Activated CD4-positive, alpha-beta T cell treated with anti-CD3 and anti-CD28 coated beads, Interleukin-2, amount 50 U/mL, for 24 hours (primary cell): Measurements from ENCODE around the gene SMAD7.

ENCODE experiments used
- DNase-seq, 2 donors: peaks; one replicate each; pipeline ENCODE4 v3.0.0-alpha.2; 2020; ENCODE audit warnings: low read depth in 1 of 2, low spot score in 1 of 2

SMAD7 gene

GRCh38 chr18:48919547-48919946 is 31.2 kb downstream of the SMAD7 start:
- DNase-seq, result no peak

- no peak for DNase-seq
These were observed 31.9 kb downstream of the SMAD7 start for GRCh38 chr18:48918660-48919456.

GRCh38 chr18:48917579-48918517 is 32.9 kb downstream of the SMAD7 start:
- no peak for DNase-seq

GRCh38 chr18:48915626-48916425 is 34.9 kb downstream of the SMAD7 start:
- DNase-seq, result no peak

- DNase-seq, result no peak
These were observed 36.0 kb downstream of the SMAD7 start for GRCh38 chr18:48914581-48915251.

- no peak for DNase-seq
These were observed 37.0 kb downstream of the SMAD7 start for GRCh38 chr18:48913775-48914174.

GRCh38 chr18:48913201-48913600 is 37.6 kb downstream of the SMAD7 start:
- no peak for DNase-seq

- no peak for DNase-seq
These were observed 39.7 kb downstream of the SMAD7 start for GRCh38 chr18:48910972-48911545.

GRCh38 chr18:48909721-48910120 is 41.0 kb downstream of the SMAD7 start:
- no peak for DNase-seq

GRCh38 chr18:48908916-48909315 is 41.8 kb downstream of the SMAD7 start:
- DNase-seq, result no peak

GRCh38 chr18:48905513-48905912 is 45.3 kb downstream of the SMAD7 start:
- DNase-seq, result no peak

- no peak for DNase-seq
These were observed 45.8 kb downstream of the SMAD7 start for GRCh38 chr18:48904847-48905394.

- no peak for DNase-seq
These were observed 46.7 kb downstream of the SMAD7 start for GRCh38 chr18:48904091-48904490.

GRCh38 chr18:48902856-48903601 is 47.7 kb downstream of the SMAD7 start:
- DNase-seq, result no peak

GRCh38 chr18:48902023-48902855 is 48.5 kb downstream of the SMAD7 start:
- DNase-seq, result no peak

- no peak for DNase-seq
These were observed 49.4 kb downstream of the SMAD7 start for GRCh38 chr18:48901145-48902022.

GRCh38 chr18:48900469-48900868 is 50.3 kb downstream of the SMAD7 start:
- no peak for DNase-seq
